HepG2 (cell line): ENCODE data around the gene TNFRSF9. TPM values are rescaled to one million over a fixed set of nuclear protein-coding genes. Genes with fewer than 3 reads are reported as not detected.

Source experiments
- ARID2 ChIP-seq: sonication (generic); formaldehyde crosslinking; IDR thresholded peaks from 2 replicates; pipeline ENCODE4 v1.8.1; 2022; ENCODE audit warnings: mild to moderate bottlenecking, missing genetic modification reagents, borderline replicate concordance
- HNRNPUL1 ChIP-seq: fragments of 200-400 bp; formaldehyde crosslinking; IDR thresholded peaks from 2 replicates; pipeline ENCODE4 v1.6.1; 2017; ENCODE audit warnings: low read depth, mild to moderate bottlenecking, low read length, moderate library complexity
- KIAA2018 ChIP-seq: sonication (generic); formaldehyde crosslinking; IDR thresholded peaks from 2 replicates; pipeline ENCODE4 v1.5.0; 2020; ENCODE audit warnings: mild to moderate bottlenecking, missing genetic modification reagents, borderline replicate concordance
- MAX ChIP-seq: IDR thresholded peaks from 2 replicates; pipeline ENCODE4 v1.6.1; 2012; ENCODE audit warnings: inconsistent platforms
- MED13 ChIP-seq: sonication (generic); formaldehyde crosslinking; IDR thresholded peaks from 2 replicates; pipeline ENCODE4 v1.5.0; 2020; ENCODE audit warnings: missing genetic modification reagents
- MTA3 ChIP-seq: sonication (generic); formaldehyde crosslinking; IDR thresholded peaks from 2 replicates; pipeline ENCODE4 v1.4.0; 2020; ENCODE audit warnings: missing genetic modification reagents
- SETDB1 ChIP-seq: sonication (generic); formaldehyde crosslinking; IDR thresholded peaks from 2 replicates; pipeline ENCODE4 v1.5.1; 2020; ENCODE audit warnings: missing genetic modification reagents, mild to moderate bottlenecking, borderline replicate concordance
- TBP ChIP-seq: sonication (generic); formaldehyde crosslinking; IDR thresholded peaks from 2 replicates; pipeline ENCODE4 v1.5.0; 2020; ENCODE audit warnings: missing genetic modification reagents
- TCF7 ChIP-seq: sonication (generic); IDR thresholded peaks from 2 replicates; pipeline ENCODE4 v1.6.1; 2016; ENCODE audit warnings: antibody characterized with exemption, low read depth
- ZBTB37 ChIP-seq: sonication (generic); formaldehyde crosslinking; IDR thresholded peaks from 2 replicates; pipeline ENCODE4 v1.4.0; 2020; ENCODE audit warnings: mild to moderate bottlenecking, missing genetic modification reagents
- ZBTB7B ChIP-seq: sonication (generic); formaldehyde crosslinking; IDR thresholded peaks from 2 replicates; pipeline ENCODE4 v1.4.0; 2020; ENCODE audit warnings: missing genetic modification reagents
- ZNF230 ChIP-seq: sonication (generic); formaldehyde crosslinking; IDR thresholded peaks from 2 replicates; pipeline ENCODE4 v1.4.0; 2020; ENCODE audit warnings: mild to moderate bottlenecking, missing genetic modification reagents
- ZNF337 ChIP-seq: sonication (generic); formaldehyde crosslinking; IDR thresholded peaks from 2 replicates; pipeline ENCODE4 v1.5.1; 2020; ENCODE audit warnings: missing genetic modification reagents, low read depth, mild to moderate bottlenecking, borderline replicate concordance
- ZNF788 ChIP-seq: sonication (generic); formaldehyde crosslinking; IDR thresholded peaks from 2 replicates; pipeline ENCODE4 v1.5.0; 2020; ENCODE audit warnings: mild to moderate bottlenecking, missing genetic modification reagents, borderline replicate concordance
- ZUFSP ChIP-seq: sonication (generic); formaldehyde crosslinking; IDR thresholded peaks from 2 replicates; pipeline ENCODE4 v1.9.0; 2021; ENCODE audit warnings: missing genetic modification reagents, mild to moderate bottlenecking, borderline replicate concordance
- polyA plus RNA-seq, 8 experiments: library from polyadenylated mRNA; depleted of rRNA in 3 of 8; stranded (reverse) in 7 of 8; unstranded in 1 of 8; fragments of >200 nt; fragmentation: Illumina TruSeq in 4 of 8; extraction: Trizol in 4 of 8; gene quantifications; 2 replicates each; pipeline versions ENCODE4 v1.2.1 to v1.2.3, GENCODE V29; 2011 to 2016; ENCODE audit warnings: low read depth in 4 of 8, missing spikeins in 1 of 8, mixed read lengths in 1 of 8; ENCODE audit not compliant: insufficient read depth in 1 of 8
- total RNA-seq, 5 experiments: library from RNA; depleted of rRNA; stranded (reverse); fragments of >200 nt; fragmentation: Illumina TruSeq; extraction: Trizol; gene quantifications; 2 replicates each; pipeline ENCODE4 v1.2.3, GENCODE V29; 2016; ENCODE audit warnings: low read depth in 1 of 5

TNFRSF9 gene
- total and polyA plus RNA-seq, 2 of the 13 experiments (the other 11 are each of a cell fraction or from before 2014, with no cell fraction given) = 0.07 TPM; not detected in 1

GRCh38 chr1:7961216-7962013 is 20.8 kb upstream of the TNFRSF9 start, which contains the start of gene PARK7 (continued):
- TF ChIP-seq KIAA2018 = 0 out of 2 replicates have a peak, but pooled peaks have one; percentile 49
- TF ChIP-seq ZNF337 (CRISPR knock-in tag) = peak; percentile 94
- no peak for TF ChIP-seq SETDB1 (CRISPR knock-in tag)
- TF ChIP-seq ARID2 (CRISPR knock-in tag) = peak; percentile 90
- TF ChIP-seq MAX = peak; percentile 91
- no peak for TF ChIP-seq MTA3 (CRISPR knock-in tag)
- no peak for TF ChIP-seq ZUFSP
- TF ChIP-seq TCF7 = no peak
- 0 out of 2 replicates have a peak, but pooled peaks have one; percentile 71 for TF ChIP-seq HNRNPUL1
- TF ChIP-seq ZBTB7B = no peak
- no peak for TF ChIP-seq ZBTB37 (CRISPR knock-in tag)
- 0 out of 2 replicates have a peak, but pooled peaks have one; percentile 15 for TF ChIP-seq TBP (CRISPR knock-in tag)
- TF ChIP-seq MED13 (CRISPR knock-in tag) = no peak
- TF ChIP-seq ZNF230 (CRISPR knock-in tag) = peak; percentile 86
- peak; percentile 95 for TF ChIP-seq ZNF788
